Measurements from ENCODE around the gene SNX13. TPM values are rescaled to one million over a fixed set of nuclear protein-coding genes. Genes with fewer than 3 reads are reported as not detected.

The SNX13 gene
- total and polyA plus RNA-seq, 2 of the 4 experiments (the other 2 are of a cell fraction): 9.0 to 24.9 TPM

DNA sequence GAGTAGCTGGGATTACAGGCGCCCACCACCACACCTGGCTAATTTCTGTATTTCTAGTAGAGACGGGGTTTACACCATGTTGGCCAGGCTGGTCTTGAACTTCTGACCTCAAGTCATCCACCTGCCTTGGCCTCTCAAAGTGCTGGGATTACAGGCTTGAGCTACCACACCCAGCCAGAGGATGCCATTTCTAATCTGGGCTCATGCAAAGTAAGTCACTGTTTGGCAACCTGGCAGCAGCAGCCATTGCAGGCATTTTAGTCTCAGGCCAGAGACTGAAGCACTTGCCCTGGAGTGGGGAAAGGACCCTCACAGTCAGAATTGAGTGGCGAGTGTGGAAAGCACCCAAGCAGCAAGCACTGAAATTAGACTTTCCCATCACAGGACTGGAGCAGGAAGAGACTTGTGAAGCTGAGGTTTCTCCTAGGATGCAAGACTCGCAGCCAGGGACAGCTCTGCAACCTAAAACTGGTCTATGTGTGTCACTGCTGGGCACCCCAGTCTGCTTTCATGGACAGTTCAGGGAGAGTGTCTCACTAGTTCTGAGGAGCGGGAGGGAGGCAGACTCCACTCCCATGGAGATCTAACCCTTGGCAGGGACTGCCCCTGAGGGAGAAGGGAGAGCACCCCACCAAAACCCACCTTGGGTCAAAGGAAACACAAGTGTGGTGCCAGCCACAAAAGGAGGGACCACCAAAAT lies 27.6 kb downstream of the SNX13 start:
- no peak overlapping the region for H3K4ac ChIP-seq (ENCODE audit: low read depth, low read length)
- no peak overlapping the region for H2AFZ ChIP-seq (replicated peaks; ENCODE audit: low read length, poor library complexity)
- no peak overlapping the region for H2AK9ac ChIP-seq (replicated peaks; ENCODE audit: low read depth, low read length, poor library complexity)
- H3K9me1 ChIP-seq (ENCODE audit: insufficient read depth, low read length): peaks cover 5% of the 10 kb centered on the region; the same call in 1 of the 2 replicates
- BruUV-seq (replicated peaks): no TSS peak
- in situ Hi-C loops (cut with MboI; ENCODE audit: low sequenced_read_pairs) (no loop called here), dilution Hi-C loops (cut with HindIII; ENCODE audit: low sequenced_read_pairs, unreplicated experiment) (no loop called here), intact Hi-C loops (cut with micrococcal nuclease) (no loop called here)
- H3K9me3 ChIP-seq (ENCODE audit: control insufficient read depth, insufficient read depth, low read length): peaks cover 1% of the 10 kb centered on the region; the same call in 1 of the 2 replicates
- no peaks in the 10 kb centered on the region for H3K27me3 ChIP-seq (ENCODE audit: control insufficient read depth, insufficient read depth, low read length)
- H3K9ac ChIP-seq (ENCODE audit: low read depth, low read length): no peak overlapping the region
- H4K5ac ChIP-seq (ENCODE audit: low read depth, low read length): no peak overlapping the region
- H2BK120ac ChIP-seq (ENCODE audit: low read depth, low read length): no peak overlapping the region
- H4K8ac ChIP-seq (ENCODE audit: low read depth in 2 of 2, low read length in 2 of 2): no peak overlapping the region
- peaks cover 21 to 71% of the 10 kb centered on the region in 2 experiments for H3K79me1 ChIP-seq (ENCODE audit: low read depth in 1 of 2, low read length in 2 of 2)
- no peak overlapping the region for H3K18ac ChIP-seq (ENCODE audit: low read depth, low read length)
- H3K4me2 ChIP-seq (ENCODE audit: low read depth, low read length): no peak overlapping the region
- no peak overlapping the region for H4K91ac ChIP-seq (ENCODE audit: insufficient read depth, low read depth, low read length)
- no peak overlapping the region for H2AK5ac ChIP-seq (ENCODE audit: low read depth, low read length)
- H3K4me3 ChIP-seq (ENCODE audit: insufficient read depth, low read depth, low read length): no peak overlapping the region
- ATAC-seq (ENCODE audit: low read depth) (no peak), DNase-seq (no peak)
- H3K27ac ChIP-seq (ENCODE audit: insufficient read depth, low read length): no peak overlapping the region
- no peak overlapping the region for H3K56ac ChIP-seq (ENCODE audit: extremely low read depth, insufficient read depth, low read length)
- ChIA-PET POLR2A (ENCODE audit: unreplicated experiment) (no interaction called here), CTCF (no interaction called here)
- TF ChIP-seq CEBPB (IDR thresholded peaks at IDR 0.05; ENCODE audit: low read depth, low read length): no peak
- TF ChIP-seq CHD1 (IDR thresholded peaks at IDR 0.05; ENCODE audit: low read depth, low read length): no peak
- no peak for TF ChIP-seq MAFK (IDR thresholded peaks at IDR 0.05; ENCODE audit: low read depth, low read length)
- TF ChIP-seq, protein P1, sequence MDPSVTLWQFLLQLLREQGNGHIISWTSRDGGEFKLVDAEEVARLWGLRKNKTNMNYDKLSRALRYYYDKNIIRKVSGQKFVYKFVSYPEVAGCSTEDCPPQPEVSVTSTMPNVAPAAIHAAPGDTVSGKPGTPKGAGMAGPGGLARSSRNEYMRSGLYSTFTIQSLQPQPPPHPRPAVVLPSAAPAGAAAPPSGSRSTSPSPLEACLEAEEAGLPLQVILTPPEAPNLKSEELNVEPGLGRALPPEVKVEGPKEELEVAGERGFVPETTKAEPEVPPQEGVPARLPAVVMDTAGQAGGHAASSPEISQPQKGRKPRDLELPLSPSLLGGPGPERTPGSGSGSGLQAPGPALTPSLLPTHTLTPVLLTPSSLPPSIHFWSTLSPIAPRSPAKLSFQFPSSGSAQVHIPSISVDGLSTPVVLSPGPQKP (IDR thresholded peaks at IDR 0.05; ENCODE audit: borderline replicate concordance, low read depth, low read length): no peak
- no peak for TF ChIP-seq POLR2A (IDR thresholded peaks at IDR 0.05; ENCODE audit: low read depth, low read length)
- TF ChIP-seq RCOR1 (IDR thresholded peaks at IDR 0.05; ENCODE audit: insufficient replicate concordance, low read length): no peak
- no peak for TF ChIP-seq RAD21 (IDR thresholded peaks at IDR 0.05; ENCODE audit: low read length)
- no peak for TF ChIP-seq RFX5 (IDR thresholded peaks at IDR 0.05; ENCODE audit: low read depth, low read length)
- no peak for TF ChIP-seq MAZ (IDR thresholded peaks at IDR 0.05; ENCODE audit: borderline replicate concordance, low read depth, low read length)
- no peak for TF ChIP-seq SMC3 (IDR thresholded peaks at IDR 0.05; ENCODE audit: low read depth, low read length)
- no peak for TF ChIP-seq USF2 (IDR thresholded peaks at IDR 0.05; ENCODE audit: low read depth, low read length)
- no peak for TF ChIP-seq CTCF (conservative IDR thresholded peaks at IDR 0.05; ENCODE audit: low read depth, low read length)
- no peak for TF ChIP-seq MXI1 (IDR thresholded peaks at IDR 0.05; ENCODE audit: borderline replicate concordance, low read depth, low read length)
- no peak for TF ChIP-seq BHLHE40 (IDR thresholded peaks at IDR 0.05; ENCODE audit: low read depth, low read length)
- no peak for TF ChIP-seq NFE2L2 (IDR thresholded peaks at IDR 0.05; ENCODE audit: low read depth, low read length)
- TF ChIP-seq FOS (IDR thresholded peaks at IDR 0.05; ENCODE audit: low read depth, low read length): no peak
- H2BK5ac ChIP-seq (ENCODE audit: low read depth, low read length, poor library complexity, severe bottlenecking): no peak overlapping the region
- H3K4me1 ChIP-seq (ENCODE audit: control insufficient read depth, insufficient read depth, low read length): no peaks in the 10 kb centered on the region
- 83% methylated on average over 1 of the region's 5 CpGs; no CpG with 5 or more reads in 1 of the 2 experiments for WGBS, 2 experiments (ENCODE audit: extremely low coverage in 2 of 2, insufficient read length in 1 of 2)
- H2BK15ac ChIP-seq (ENCODE audit: low read depth, low read length): no peak overlapping the region
- peaks cover 26% of the 10 kb centered on the region for H4K20me1 ChIP-seq (ENCODE audit: insufficient read depth, low read length)
- no peak overlapping the region for H3K14ac ChIP-seq (replicated peaks; ENCODE audit: low read depth, low read length)
- no peak overlapping the region for H2BK20ac ChIP-seq (ENCODE audit: low read depth, low read length)
- H3K36me3 ChIP-seq (ENCODE audit: control insufficient read depth, insufficient read depth, low read length): peaks cover 2% of the 10 kb centered on the region; the same call in 1 of the 2 replicates
- H3K23ac ChIP-seq (ENCODE audit: low read depth, low read length): no peak overlapping the region
